ENCODE data around the gene PPP4R1.
"Not testable (repeated sequence)": the region's sequence is repeated elsewhere in the genome, so short reads cannot be mapped to it uniquely, and the experiment has no call there.

GRCh38 chr18:9641081-9641480 lies 26.7 kb upstream of the PPP4R1 start:
- TF ChIP-seq POLR2A (IDR thresholded peaks at IDR 0.05); CTCF (IDR thresholded peaks at IDR 0.05 in 4 of 5, conservative IDR thresholded peaks at IDR 0.05 in 1 of 5): not testable (repeated sequence)

All from gastrocnemius medialis (tissue), 4 donors.